ENCODE data around the gene TRIM14. TPM values are rescaled to one million over a fixed set of nuclear protein-coding genes. Genes with fewer than 3 reads are reported as not detected.
A peak's percentile ranks its signal among the peaks of the same experiment; 100 is the strongest.
"Not testable (repeated sequence)": the region's sequence is repeated elsewhere in the genome, so short reads cannot be mapped to it uniquely, and the experiment has no call there.

The TRIM14 gene
- total RNA-seq, 1 donor from 2014 or later: 11.3 TPM

- no peak for DNase-seq (ENCODE audit: low read depth)
Observed at GRCh38 chr9:98108531-98109031, 10.4 kb downstream of the TRIM14 start.

- DNase-seq (ENCODE audit: low read depth): no peak
Observed at GRCh38 chr9:98107926-98108325, 11.1 kb downstream of the TRIM14 start.

- DNase-seq (ENCODE audit: low read depth): no peak
Observed at GRCh38 chr9:98105006-98105405, 14.0 kb downstream of the TRIM14 start.

GRCh38 chr9:98104445-98104881, 14.6 kb downstream of the TRIM14 start:
- no peak for DNase-seq (ENCODE audit: low read depth)

- no peak for DNase-seq (ENCODE audit: low read depth)
Observed at GRCh38 chr9:98101868-98102273, 17.2 kb downstream of the TRIM14 start.

GRCh38 chr9:98101416-98101815, 17.6 kb downstream of the TRIM14 start:
- DNase-seq (ENCODE audit: low read depth): no peak

- no peak for DNase-seq (ENCODE audit: low read depth)
Observed at GRCh38 chr9:98100456-98100855, 18.6 kb downstream of the TRIM14 start.

- no peak for DNase-seq (ENCODE audit: low read depth)
Observed at GRCh38 chr9:98099898-98100297, 19.1 kb downstream of the TRIM14 start.

GRCh38 chr9:98099346-98099745, 19.7 kb downstream of the TRIM14 start:
- no peak for DNase-seq (ENCODE audit: low read depth)

- no peak for DNase-seq (ENCODE audit: low read depth)
Observed at GRCh38 chr9:98097836-98098235, 21.2 kb downstream of the TRIM14 start.

- no peak for DNase-seq (ENCODE audit: low read depth)
Observed at GRCh38 chr9:98096091-98096490, 22.9 kb downstream of the TRIM14 start.

GRCh38 chr9:98095401-98095800, 23.6 kb downstream of the TRIM14 start:
- DNase-seq (ENCODE audit: low read depth): no peak

- no peak for DNase-seq (ENCODE audit: low read depth)
Observed at GRCh38 chr9:98094851-98095250, 24.2 kb downstream of the TRIM14 start.

- no peak for DNase-seq (ENCODE audit: low read depth)
Observed at GRCh38 chr9:98094316-98094715, 24.7 kb downstream of the TRIM14 start.

- DNase-seq (ENCODE audit: low read depth): no peak
Observed at GRCh38 chr9:98092613-98092931, 26.4 kb downstream of the TRIM14 start.

- DNase-seq (ENCODE audit: low read depth): no peak
Observed at GRCh38 chr9:98091735-98092612, 27.0 kb downstream of the TRIM14 start.

GRCh38 chr9:98090674-98091073, 28.3 kb downstream of the TRIM14 start:
- not testable (repeated sequence) for DNase-seq (ENCODE audit: low read depth)

- DNase-seq (ENCODE audit: low read depth): no peak
Observed at GRCh38 chr9:98087420-98088354, 31.3 kb downstream of the TRIM14 start.

GRCh38 chr9:98086461-98086860, 32.6 kb downstream of the TRIM14 start:
- no peak for DNase-seq (ENCODE audit: low read depth)

GRCh38 chr9:98085944-98086343, 33.1 kb downstream of the TRIM14 start:
- peak; percentile 46 for DNase-seq (ENCODE audit: low read depth)

- DNase-seq (ENCODE audit: low read depth): no peak
Observed at GRCh38 chr9:98085058-98085457, 34.0 kb downstream of the TRIM14 start.

- no peak for DNase-seq (ENCODE audit: low read depth)
Observed at GRCh38 chr9:98084396-98084795, 34.6 kb downstream of the TRIM14 start.

All from renal cortical epithelial cell (primary cell).